GM12864 (cell line): ENCODE measurements around the gene C14orf39.
"Not testable (repeated sequence)": the region's sequence is repeated elsewhere in the genome, so short reads cannot be mapped to it uniquely, and the experiment has no call there.

ENCODE experiments used
- DNase-seq: peaks from one replicate; pipeline ENCODE4 v3.0.0-alpha.2; 2011; ENCODE audit warnings: low read depth
- H3K4me3 ChIP-seq: 2 replicates; pipeline ENCODE4 v1.5.1; 2011; ENCODE audit warnings: mild to moderate bottlenecking, low read depth, low read length, control low read depth
- CTCF ChIP-seq: IDR thresholded peaks from 2 replicates; pipeline ENCODE4 v1.5.1; 2011; ENCODE audit warnings: low read depth, mild to moderate bottlenecking, moderate library complexity, low read length, control low read depth, inconsistent platforms; ENCODE audit errors: missing control alignments

The C14orf39 gene

GRCh38 chr14:60490270-60490669 is 4.4 kb upstream of the C14orf39 start:
- TF ChIP-seq CTCF: no peak
- DNase-seq: no peak
- H3K4me3 ChIP-seq: no peak overlapping the region

- no peak overlapping the region for H3K4me3 ChIP-seq
- no peak for DNase-seq
- TF ChIP-seq CTCF: no peak
Observed at GRCh38 chr14:60488175-60488574, 2.3 kb upstream of the C14orf39 start.

GRCh38 chr14:60487211-60487610 is 1.3 kb upstream of the C14orf39 start:
- no peak for DNase-seq
- TF ChIP-seq CTCF: no peak
- H3K4me3 ChIP-seq: no peak overlapping the region

- DNase-seq: no peak
- no peak for TF ChIP-seq CTCF
- no peak overlapping the region for H3K4me3 ChIP-seq
Observed at GRCh38 chr14:60485057-60485597, 736 bp downstream of the C14orf39 start.

GRCh38 chr14:60482743-60483142 is 3.1 kb downstream of the C14orf39 start:
- H3K4me3 ChIP-seq: no peak overlapping the region
- TF ChIP-seq CTCF: no peak
- no peak for DNase-seq

GRCh38 chr14:60480248-60480647 is 5.6 kb downstream of the C14orf39 start:
- DNase-seq: not testable (repeated sequence)

GRCh38 chr14:60455875-60456274 is 30.0 kb downstream of the C14orf39 start:
- H3K4me3 ChIP-seq: no peak overlapping the region
- TF ChIP-seq CTCF: no peak
- DNase-seq: peak; percentile 0

More at GRCh38 chr14:60480248-60480647, 5.6 kb downstream of the C14orf39 start:
- H3K4me3 ChIP-seq: not testable (repeated sequence)
